SU-DHL-6 (cell line): ENCODE measurements around the gene TIAM2.

ENCODE experiments used
- CTCF ChIP-seq: fragments of 200-600 bp; sonication (generic); IDR thresholded peaks from one replicate; pipeline ENCODE4 v1.5.1; 2017; ENCODE audit warnings: antibody characterized with exemption, mild to moderate bottlenecking, low read length, moderate library complexity; ENCODE audit not compliant: insufficient read depth, poor library complexity, severe bottlenecking
- EZH2phosphoT487 ChIP-seq: fragments of 200-600 bp; sonication (generic), shearing (Covaris generic); conservative IDR thresholded peaks from 2 replicates; pipeline ENCODE4 v1.6.1; 2018; ENCODE audit warnings: mild to moderate bottlenecking, antibody characterized with exemption, low read length, moderate library complexity, mixed read lengths

GRCh38 chr6:155036907-155037306 is 41.8 kb downstream of the TIAM2 start:
- TF ChIP-seq CTCF = no peak
- TF ChIP-seq EZH2phosphoT487 = no peak
